IMR-90 (cell line): ENCODE measurements around the gene CACNA1I. TPM values are rescaled to one million over a fixed set of nuclear protein-coding genes. Genes with fewer than 3 reads are reported as not detected.

Experiments
- ATAC-seq: fragments of 200-7000 bp; cut with Tn5 transposase; 2 replicates; pipeline ENCODE4 v1.9.1; 2020; ENCODE audit warnings: low read depth, mild to moderate bottlenecking, moderate library complexity
- BruUV-seq: library from RNA; stranded (reverse); fragments of 400-500 nt; replicated peaks from 2 replicates; lab custom pipeline; 2021; lab: Mats Ljungman, UMichigan
- CTCF ChIA-PET: fragments of 300-600 bp; formaldehyde crosslinking; extraction: SDS; loops from one replicate; lab custom pipeline; 2021; ENCODE audit warnings: antibody characterized with exemption; lab: Yijun Ruan, JAX
- POLR2A ChIA-PET: fragments of 300-600 bp; sonication (Branson Sonifier 250); formaldehyde crosslinking; loops from one replicate; lab custom pipeline; 2022; ENCODE audit warnings: antibody characterized with exemption; ENCODE audit not compliant: unreplicated experiment; lab: Charles Lee
- DNase-seq: peaks from one replicate; pipeline ENCODE4 v3.0.0; 2013
- H2AFZ ChIP-seq: replicated peaks from 2 replicates; pipeline ENCODE3; 2013; ENCODE audit warnings: low read length, mild to moderate bottlenecking; ENCODE audit not compliant: poor library complexity
- H2AK5ac ChIP-seq: 2 replicates; pipeline ENCODE4 v1.6.1; 2013; ENCODE audit warnings: low read depth, low read length, inconsistent platforms
- H2AK9ac ChIP-seq: replicated peaks from 2 replicates; pipeline ENCODE3; 2013; ENCODE audit warnings: mild to moderate bottlenecking, low read depth, low read length, moderate library complexity; ENCODE audit not compliant: poor library complexity
- H2BK120ac ChIP-seq: 2 replicates; pipeline ENCODE4 v1.6.1; 2013; ENCODE audit warnings: low read depth, low read length, inconsistent platforms
- H2BK15ac ChIP-seq: 3 replicates; pipeline ENCODE4 v1.6.1; 2013; ENCODE audit warnings: low read depth, low read length, inconsistent platforms
- H2BK20ac ChIP-seq: 2 replicates; pipeline ENCODE4 v1.6.1; 2013; ENCODE audit warnings: low read depth, mild to moderate bottlenecking, inconsistent platforms, low read length, moderate library complexity
- H2BK5ac ChIP-seq: 2 replicates; pipeline ENCODE4 v1.6.1; 2013; ENCODE audit warnings: mild to moderate bottlenecking, low read depth, low read length, inconsistent platforms; ENCODE audit not compliant: poor library complexity, severe bottlenecking
- H3K14ac ChIP-seq: replicated peaks from 2 replicates; pipeline ENCODE4 v1.6.1; 2013; ENCODE audit warnings: low read depth, low read length, inconsistent platforms
- H3K18ac ChIP-seq: 2 replicates; pipeline ENCODE4 v1.6.1; 2013; ENCODE audit warnings: low read depth, low read length, control low read depth
- H3K23ac ChIP-seq: 2 replicates; pipeline ENCODE4 v1.6.1; 2013; ENCODE audit warnings: low read depth, low read length, inconsistent platforms
- H3K27ac ChIP-seq: 2 replicates; pipeline ENCODE4 v1.5.1; 2013; ENCODE audit warnings: mild to moderate bottlenecking, control low read depth, low read length; ENCODE audit not compliant: insufficient read depth
- H3K27me3 ChIP-seq: 2 replicates; pipeline ENCODE4 v1.6.1; 2013; ENCODE audit warnings: low read length; ENCODE audit not compliant: control insufficient read depth, insufficient read depth
- H3K36me3 ChIP-seq: 2 replicates; pipeline ENCODE4 v1.6.1; 2013; ENCODE audit warnings: low read length, mixed read lengths; ENCODE audit not compliant: control insufficient read depth, insufficient read depth
- H3K4ac ChIP-seq: 2 replicates; pipeline ENCODE4 v1.6.1; 2013; ENCODE audit warnings: low read depth, low read length, inconsistent platforms
- H3K4me1 ChIP-seq: 2 replicates; pipeline ENCODE4 v1.6.1; 2013; ENCODE audit warnings: low read length, mixed read lengths; ENCODE audit not compliant: control insufficient read depth, insufficient read depth
- H3K4me2 ChIP-seq: 2 replicates; pipeline ENCODE4 v1.6.1; 2013; ENCODE audit warnings: low read depth, mild to moderate bottlenecking, control low read depth, low read length, moderate library complexity
- H3K4me3 ChIP-seq: 2 replicates; pipeline ENCODE4 v1.5.1; 2013; ENCODE audit warnings: low read depth, mild to moderate bottlenecking, control low read depth, low read length, moderate library complexity; ENCODE audit not compliant: insufficient read depth
- H3K56ac ChIP-seq: 2 replicates; pipeline ENCODE4 v1.6.1; 2013; ENCODE audit warnings: low read length, inconsistent platforms; ENCODE audit not compliant: insufficient read depth; ENCODE audit errors: extremely low read depth
- H3K79me1 ChIP-seq, 2 experiments: 2 replicates each; pipeline ENCODE4 v1.6.1; 2013; ENCODE audit warnings: low read length in 2 of 2, inconsistent platforms in 1 of 2, low read depth in 1 of 2
- H3K9ac ChIP-seq: 2 replicates; pipeline ENCODE4 v1.6.1; 2013; ENCODE audit warnings: low read depth, low read length, control low read depth
- H3K9me1 ChIP-seq: 2 replicates; pipeline ENCODE4 v1.6.1; 2013; ENCODE audit warnings: low read length, inconsistent platforms; ENCODE audit not compliant: insufficient read depth
- H3K9me3 ChIP-seq: 2 replicates; pipeline ENCODE4 v1.6.1; 2013; ENCODE audit warnings: low read length; ENCODE audit not compliant: control insufficient read depth, insufficient read depth
- H4K20me1 ChIP-seq: 2 replicates; pipeline ENCODE4 v1.6.1; 2013; ENCODE audit warnings: low read length, inconsistent platforms; ENCODE audit not compliant: insufficient read depth
- H4K5ac ChIP-seq: 2 replicates; pipeline ENCODE4 v1.6.1; 2013; ENCODE audit warnings: mild to moderate bottlenecking, low read depth, low read length, control low read depth
- H4K8ac ChIP-seq, 2 experiments: 2 replicates each; pipeline ENCODE4 v1.6.1; 2013; ENCODE audit warnings: low read depth in 2 of 2, low read length in 2 of 2, control low read depth in 1 of 2, inconsistent platforms in 1 of 2
- H4K91ac ChIP-seq: 2 replicates; pipeline ENCODE4 v1.6.1; 2013; ENCODE audit warnings: low read depth, low read length, inconsistent platforms; ENCODE audit not compliant: insufficient read depth
- BHLHE40 ChIP-seq: fragments of 150-350 bp; IDR thresholded peaks from 2 replicates; pipeline ENCODE4 v1.6.1; 2016; ENCODE audit warnings: mild to moderate bottlenecking, low read depth, low read length
- CEBPB ChIP-seq: IDR thresholded peaks from 2 replicates; pipeline ENCODE4 v1.6.1; 2012; ENCODE audit warnings: low read depth, low read length, improper control_type of control experiment
- CHD1 ChIP-seq: IDR thresholded peaks from 2 replicates; pipeline ENCODE4 v1.6.1; 2012; ENCODE audit warnings: low read depth, low read length, improper control_type of control experiment
- CTCF ChIP-seq: conservative IDR thresholded peaks from 2 replicates; pipeline ENCODE4 v1.5.1; 2012; ENCODE audit warnings: mild to moderate bottlenecking, low read depth, low read length, improper control_type of control experiment
- ELK1 ChIP-seq: fragments of 150-350 bp; IDR thresholded peaks from 2 replicates; pipeline ENCODE4 v1.6.1; 2016; ENCODE audit warnings: low read depth, mild to moderate bottlenecking, low read length, moderate library complexity, borderline replicate concordance
- FOS ChIP-seq: fragments of 150-350 bp; IDR thresholded peaks from 2 replicates; pipeline ENCODE4 v1.6.1; 2016; ENCODE audit warnings: low read depth, low read length
- MAFK ChIP-seq: IDR thresholded peaks from 2 replicates; pipeline ENCODE4 v1.6.1; 2012; ENCODE audit warnings: low read depth, low read length, improper control_type of control experiment
- MAZ ChIP-seq: IDR thresholded peaks from 2 replicates; pipeline ENCODE4 v1.6.1; 2012; ENCODE audit warnings: low read depth, mild to moderate bottlenecking, low read length, improper control_type of control experiment, moderate library complexity, borderline replicate concordance
- MXI1 ChIP-seq: IDR thresholded peaks from 2 replicates; pipeline ENCODE4 v1.6.1; 2012; ENCODE audit warnings: low read depth, mild to moderate bottlenecking, low read length, moderate library complexity, borderline replicate concordance
- NFE2L2 ChIP-seq: fragments of 150-350 bp; IDR thresholded peaks from 2 replicates; pipeline ENCODE4 v1.6.1; 2016; ENCODE audit warnings: low read depth, mild to moderate bottlenecking, low read length
- POLR2A ChIP-seq: IDR thresholded peaks from 2 replicates; pipeline ENCODE4 v1.6.1; 2012; ENCODE audit warnings: mild to moderate bottlenecking, low read depth, low read length
- RAD21 ChIP-seq: IDR thresholded peaks from 2 replicates; pipeline ENCODE4 v1.6.1; 2012; ENCODE audit warnings: low read length, improper control_type of control experiment
- RCOR1 ChIP-seq: IDR thresholded peaks from 2 replicates; pipeline ENCODE4 v1.6.1; 2012; ENCODE audit warnings: mild to moderate bottlenecking, low read length, improper control_type of control experiment; ENCODE audit not compliant: insufficient replicate concordance
- RFX5 ChIP-seq: IDR thresholded peaks from 2 replicates; pipeline ENCODE4 v1.8.0; 2012; ENCODE audit warnings: low read depth, mild to moderate bottlenecking, low read length, moderate library complexity
- SMC3 ChIP-seq: fragments of 150-350 bp; IDR thresholded peaks from 2 replicates; pipeline ENCODE4 v1.6.1; 2016; ENCODE audit warnings: low read depth, mild to moderate bottlenecking, antibody characterized with exemption, low read length, moderate library complexity
- USF2 ChIP-seq: fragments of 150-350 bp; IDR thresholded peaks from 2 replicates; pipeline ENCODE4 v1.6.1; 2017; ENCODE audit warnings: mild to moderate bottlenecking, antibody characterized with exemption, low read length, low read depth
- WGBS, 2 experiments: methylation state at CpG; one replicate each; pipeline versions ENCODE4 v1.1.5 to v1.1.7; 2013; ENCODE audit warnings: missing lambda C conversion rate in 2 of 2; ENCODE audit not compliant: insufficient read length in 1 of 2; ENCODE audit errors: extremely low coverage in 2 of 2; 5-methylcytosine and 5-hydroxymethylcytosine counted together
- dilution Hi-C: fragments of 300-500 bp; cut with HindIII; formaldehyde crosslinking; loops from one replicate; pipeline ENCODE4 v1.14.3; 2018; ENCODE audit warnings: low sequenced_read_pairs; ENCODE audit not compliant: unreplicated experiment
- in situ Hi-C: fragments of 300-500 bp; cut with MboI; formaldehyde crosslinking; loops from 3 replicates; pipeline ENCODE4 v1.14.3; 2019; ENCODE audit warnings: low sequenced_read_pairs, inconsistent platforms, mixed read lengths
- intact Hi-C: fragments of 100-400 bp; cut with micrococcal nuclease; formaldehyde crosslinking; loops from 2 replicates; pipeline ENCODE4 v1.10.0; 2022
- polyA plus RNA-seq, 3 experiments: library from polyadenylated mRNA; depleted of rRNA; stranded (reverse); fragments of >200 nt; gene quantifications; 2 replicates each; pipeline ENCODE4 v1.2.3, GENCODE V29; 2012; ENCODE audit warnings: low replicate concordance in 1 of 3
- total RNA-seq: library from RNA; depleted of rRNA; stranded (reverse); fragments of >200 nt; gene quantifications from 2 replicates; pipeline ENCODE4 v1.2.3, GENCODE V29; 2012

Gene CACNA1I
- total and polyA plus RNA-seq, 2 of the 4 experiments (the other 2 are of a cell fraction), result under 0.01 to 0.02 TPM

- in situ Hi-C loops, result no loop called here
- POLR2A ChIA-PET, result no interaction called here
- Histone ChIP-seq H3K9me3 (peaks cover 3% of the 10 kb centered on the region; the same call in 1 of the 2 replicates), H3K18ac (no peak overlapping the region), H2BK120ac (no peak overlapping the region), H4K8ac (no peak overlapping the region), H2BK20ac (no peak overlapping the region), H3K27ac (no peak overlapping the region), H3K9me1 (no peaks in the 10 kb centered on the region), H3K14ac (no peak overlapping the region), H2AK9ac (no peak overlapping the region), H3K36me3 (no peaks in the 10 kb centered on the region), H3K4me2 (no peak overlapping the region), H3K79me1 (no peaks in the 10 kb centered on the region), H4K20me1 (no peaks in the 10 kb centered on the region), H3K9ac (no peak overlapping the region), H4K91ac (no peak overlapping the region), H3K4me3 (no peak overlapping the region), H3K4ac (no peak overlapping the region), H3K23ac (no peak overlapping the region), H4K5ac (no peak overlapping the region), H3K4me1 (peaks cover 1% of the 10 kb centered on the region; the same call in 1 of the 2 replicates), H2BK15ac (no peak overlapping the region), H2BK5ac (no peak overlapping the region), H3K27me3 (peaks cover 11% of the 10 kb centered on the region), H3K56ac (no peak overlapping the region), H2AK5ac (no peak overlapping the region), H2AFZ (no peak overlapping the region)
- CTCF ChIA-PET, result no interaction called here
- dilution Hi-C loops, result no loop called here
- 40% methylated on average over 1 of the region's 5 CpGs; no CpG with 5 or more reads in 1 of the 2 experiments for WGBS, 2 experiments
- BruUV-seq, result no TSS peak
- ATAC-seq (no peak), DNase-seq (no peak)
- intact Hi-C loops, result no loop called here
- TF ChIP-seq SMC3 (no peak), ELK1 (no peak), CTCF (no peak), RAD21 (no peak), RFX5 (no peak), BHLHE40 (no peak), MXI1 (no peak), CEBPB (no peak), CHD1 (no peak), MAZ (no peak), NFE2L2 (no peak), POLR2A (no peak), MAFK (no peak), FOS (no peak), USF2 (no peak), RCOR1 (no peak)
Observed at GRCh38 chr22:39648630-39648950, 78.0 kb downstream of the CACNA1I start.
